Pancreas (tissue), 10 donors: Measurements from ENCODE around the gene FOXF1. TPM values are rescaled to one million over a fixed set of nuclear protein-coding genes. Genes with fewer than 3 reads are reported as not detected.

Experiments
- ATAC-seq, 4 donors: fragments of 200-7000 bp; cut with Tn5 transposase; one replicate each; pipeline versions ENCODE4 v1.8.0 to v1.9.1; 2020; ENCODE audit warnings: mild to moderate bottlenecking in 4 of 4, moderate library complexity in 4 of 4
- DNase-seq, 6 donors: peaks; one replicate each; pipeline ENCODE4 v3.0.0-alpha.2; 2020
- FAIRE-seq: peaks from 2 replicates; lab custom pipeline; 2012; peaks lifted over from hg19 to GRCh38; lab: Jason Lieb, UNC
- H3K27ac ChIP-seq, 4 donors: fragments of 200-600 bp; sonication (generic); 1 replicate in 3 of 4; 2 replicates in 1 of 4; pipeline versions ENCODE4 v1.5.0 to v1.8.0; 2020
- H3K27me3 ChIP-seq, 4 donors: fragments of 200-600 bp; one replicate each; pipeline ENCODE4 v1.8.0; 2021
- H3K36me3 ChIP-seq, 3 donors: fragments of 200-600 bp; sonication (generic) in 1 of 3; one replicate each; pipeline versions ENCODE4 v1.5.0 to v1.8.0; 2020 to 2021
- H3K4me1 ChIP-seq, 3 donors: fragments of 200-600 bp; one replicate each; pipeline ENCODE4 v1.8.0; 2021
- H3K4me3 ChIP-seq, 4 donors: fragments of 200-600 bp; sonication (generic) in 2 of 4; one replicate each; pipeline versions ENCODE4 v1.5.0 to v1.8.0; 2020 to 2021
- H3K9me3 ChIP-seq, 4 donors: fragments of 200-600 bp; one replicate each; pipeline ENCODE4 v1.8.0; 2021
- CTCF ChIP-seq, 4 donors: fragments of 200-600 bp; sonication (generic) in 3 of 4; IDR thresholded peaks; one replicate each; pipeline versions ENCODE4 v1.5.0 to v1.8.0; 2021; ENCODE audit warnings: antibody characterized with exemption in 4 of 4
- WGBS, 2 donors: extraction: QIAGEN DNeasy Blood & Tissue Kit; methylation state at CpG; one replicate each; pipeline ENCODE4 v1.1.7; 2013; 5-methylcytosine and 5-hydroxymethylcytosine counted together
- intact Hi-C, 3 donors: fragments of 100-400 bp; cut with DNase I; formaldehyde crosslinking; loops; one replicate each; pipeline versions ENCODE4 v1.11.1 to v1.14.2; 2022
- polyA plus RNA-seq, 2 donors: library from polyadenylated mRNA; stranded (reverse); fragments of 200-250 nt; gene quantifications; one replicate each; pipeline ENCODE4 v1.2.3, GENCODE V29; 2013
- total RNA-seq, 6 donors: library from RNA; stranded (reverse); fragmentation: NEBNext Ultra II Directional in 4 of 6; extraction: Animal tissue kit (Norgen Biotek cat#: 25700) in 4 of 6; gene quantifications; one replicate each; pipeline versions ENCODE4 v1.2.1 to v1.2.4, GENCODE V29; 2021 to 2023
- donor health status: healthy with polysubstance abuse.
- donor health status: DM: no; HTN: no; CAD: no; lungs with moderate emphysema.
- donor health status: DM: no; HTN: no; CAD: no.
- donor health status: control.
- donor health status: control.
- donor health status: Bipolar disorder and iron deficiency.
- donor health status: DM: yes; HTN: yes; CAD: no.
- donor health status: DM: no; HTN: no; CAD: no.
- donor health status: DM: no; HTN: no; CAD: no.
- donor health status: DM: yes; HTN: yes; CAD: no.

Gene FOXF1
- total and polyA plus RNA-seq, 8 donors: 0.16 to 1.2 (median 0.52) TPM

GRCh38 chr16:86514481-86515376 is 4.4 kb downstream of the FOXF1 start:
- no peaks in the 10 kb centered on the region for H3K36me3 ChIP-seq
- FAIRE-seq: no peak
- 14 to 16% methylated on average over 18 of the region's 18 CpGs for WGBS, 2 donors
- H3K27me3 ChIP-seq: peaks cover 0 to 50% (median 5%) of the 10 kb centered on the region in 4 donors
- intact Hi-C loops: loop anchor here (5.0 to 10.0 kb wide), 4 partner anchors 172 to 692 kb away; no protein-coding TSS in a partner anchor
- H3K4me1 ChIP-seq: peaks cover 0 to 5% (median 0%) of the 10 kb centered on the region in 3 donors
- no peak overlapping the region for H3K4me3 ChIP-seq
- no peak for TF ChIP-seq CTCF (IDR thresholded peaks at IDR 0.05)
- ATAC-seq: no peak
- no peak overlapping the region for H3K27ac ChIP-seq
- no peak for DNase-seq
- H3K9me3 ChIP-seq: no peaks in the 10 kb centered on the region

- Histone ChIP-seq H3K9me3 (no peaks in the 10 kb centered on the region), H3K27me3 (peaks cover 0 to 57% (median 5%) of the 10 kb centered on the region in 4 donors), H3K4me1 (no peaks in the 10 kb centered on the region), H3K4me3 (no peak overlapping the region), H3K27ac (no peak overlapping the region), H3K36me3 (no peaks in the 10 kb centered on the region)
- DNase-seq (peak in 1 of 6 donors; percentile 30), FAIRE-seq (no peak), ATAC-seq (no peak)
- TF ChIP-seq CTCF (IDR thresholded peaks at IDR 0.05): no peak
- intact Hi-C loops: loop anchor here (5.0 to 10.0 kb wide), 4 partner anchors 173 to 693 kb away; no protein-coding TSS in a partner anchor
- 11 to 12% methylated on average over 20 to 29 of the region's 29 CpGs for WGBS, 2 donors
Measured at GRCh38 chr16:86515413-86515776, 5.1 kb downstream of the FOXF1 start.

- Histone ChIP-seq H3K27ac (no peak overlapping the region), H3K4me3 (no peak overlapping the region), H3K9me3 (no peaks in the 10 kb centered on the region), H3K27me3 (peaks cover 0 to 63% (median 5%) of the 10 kb centered on the region in 4 donors), H3K4me1 (no peaks in the 10 kb centered on the region), H3K36me3 (no peaks in the 10 kb centered on the region)
- intact Hi-C loops: loop anchor here (5.0 to 10.0 kb wide), 4 partner anchors 174 to 694 kb away; no protein-coding TSS in a partner anchor
- FAIRE-seq (no peak), ATAC-seq (no peak), DNase-seq (peak in 1 of 6 donors; percentile 42)
- WGBS, 2 donors: 10 to 11% methylated on average over 62 to 64 of the region's 64 CpGs
- no peak for TF ChIP-seq CTCF (IDR thresholded peaks at IDR 0.05)
Measured at GRCh38 chr16:86515777-86516622, 5.7 kb downstream of the FOXF1 start.

- Histone ChIP-seq H3K9me3 (no peaks in the 10 kb centered on the region), H3K4me3 (no peak overlapping the region), H3K27me3 (peaks cover 0 to 62% (median 3%) of the 10 kb centered on the region in 4 donors), H3K4me1 (no peaks in the 10 kb centered on the region), H3K27ac (no peak overlapping the region), H3K36me3 (no peaks in the 10 kb centered on the region)
- 11 to 26% methylated on average over 28 to 29 of the region's 29 CpGs for WGBS, 2 donors
- no peak for ATAC-seq
- peak in 1 of 6 donors; percentile 27 for DNase-seq
- FAIRE-seq: no peak
- TF ChIP-seq CTCF (IDR thresholded peaks at IDR 0.05): no peak
- intact Hi-C loops: loop anchor here (5.0 to 10.0 kb wide), 4 partner anchors 174 to 694 kb away; no protein-coding TSS in a partner anchor
Measured at GRCh38 chr16:86516623-86517003, 6.3 kb downstream of the FOXF1 start.
